Endodermal cell (in vitro differentiated cells): ENCODE data around the gene HLA-DRB5. TPM values are rescaled to one million over a fixed set of nuclear protein-coding genes. Genes with fewer than 3 reads are reported as not detected.
"Not testable (repeated sequence)": the region's sequence is repeated elsewhere in the genome, so short reads cannot be mapped to it uniquely, and the experiment has no call there.

Experiments
- DNase-seq: peaks from one replicate; pipeline ENCODE4 v3.0.0-alpha.2; 2017
- H3K27ac ChIP-seq: 2 replicates; pipeline ENCODE4 v1.5.1; 2013; ENCODE audit warnings: mild to moderate bottlenecking, low read depth, low read length, moderate library complexity
- H3K27me3 ChIP-seq: 2 replicates; pipeline ENCODE4 v1.6.1; 2013; ENCODE audit warnings: mild to moderate bottlenecking, low read length, moderate library complexity; ENCODE audit not compliant: insufficient read depth, control insufficient read depth, poor library complexity, severe bottlenecking
- H3K36me3 ChIP-seq: 2 replicates; pipeline ENCODE4 v1.7.0; 2013; ENCODE audit warnings: mild to moderate bottlenecking, low read length, moderate library complexity; ENCODE audit not compliant: control insufficient read depth, insufficient read depth
- H3K4me1 ChIP-seq: one replicate; pipeline ENCODE4 v1.7.0; 2013; ENCODE audit warnings: low read length; ENCODE audit not compliant: control insufficient read depth, insufficient read depth
- H3K4me3 ChIP-seq: 2 replicates; pipeline ENCODE4 v1.5.1; 2013; ENCODE audit warnings: mild to moderate bottlenecking, low read length, moderate library complexity
- H3K9ac ChIP-seq: 2 replicates; pipeline ENCODE4 v1.6.1; 2013; ENCODE audit warnings: mild to moderate bottlenecking, low read length, moderate library complexity; ENCODE audit not compliant: poor library complexity, severe bottlenecking; ENCODE audit errors: extremely low read depth
- H3K9me3 ChIP-seq: 2 replicates; pipeline ENCODE4 v1.6.1; 2013; ENCODE audit warnings: mild to moderate bottlenecking, low read length, moderate library complexity; ENCODE audit not compliant: control insufficient read depth
- H3K27ac Mint-ChIP-seq: 2 replicates; pipeline ENCODE4 v1.8.0; 2020; ENCODE audit warnings: mixed read lengths
- H3K27me3 Mint-ChIP-seq: 2 replicates; pipeline ENCODE4 v1.8.0; 2021; ENCODE audit warnings: mild to moderate bottlenecking, mixed read lengths; ENCODE audit not compliant: insufficient read depth
- H3K36me3 Mint-ChIP-seq: 2 replicates; pipeline ENCODE4 v1.8.0; 2020; ENCODE audit warnings: low read depth, mixed read lengths
- H3K4me1 Mint-ChIP-seq: 2 replicates; pipeline ENCODE4 v1.8.0; 2020; ENCODE audit warnings: mixed read lengths
- H3K4me3 Mint-ChIP-seq: 2 replicates; pipeline ENCODE4 v1.8.0; 2020; ENCODE audit warnings: mild to moderate bottlenecking, moderate library complexity, mixed read lengths
- H3K9me3 Mint-ChIP-seq: 2 replicates; pipeline ENCODE4 v1.8.0; 2020; ENCODE audit warnings: mild to moderate bottlenecking, mixed read lengths
- WGBS, 2 experiments: methylation state at CpG; one replicate each; pipeline versions ENCODE4 v1.1.5 to v1.1.7; 2013; ENCODE audit warnings: missing lambda C conversion rate in 2 of 2, mixed read lengths in 1 of 2; ENCODE audit not compliant: insufficient coverage in 1 of 2, insufficient read length in 1 of 2; 5-methylcytosine and 5-hydroxymethylcytosine counted together
- long read RNA-seq, 4 experiments: library from polyadenylated mRNA in 2 of 4; library from RNA in 1 of 4; library from capped mRNA in 1 of 4; stranded (forward) in 3 of 4; unstranded in 1 of 4; transcript quantifications; one replicate each; pipeline ENCODE4 v2.0.0, GENCODE V29; 2020 to 2021; ENCODE audit warnings: inconsistent platforms in 1 of 4
- polyA plus RNA-seq, 2 experiments: library from polyadenylated mRNA; stranded (reverse); fragments of 50-300 nt; gene quantifications; one replicate each; pipeline ENCODE4 v1.2.3, GENCODE V29; 2013
- total RNA-seq, 2 donors: library from RNA; stranded (reverse); fragmentation: NEBNext Ultra II Directional in 1 of 2; extraction: Animal tissue kit (Norgen Biotek cat#: 25700) in 1 of 2; gene quantifications; 2 replicates in 1 of 2; 3 replicates in 1 of 2; pipeline ENCODE4 v1.2.1, GENCODE V29; 2021
- TF ChIP-seq, protein P1 (sequence below): fragments of 200-600 bp; sonication (generic); conservative IDR thresholded peaks from 2 replicates; pipeline ENCODE4 v1.5.0; 2021; ENCODE audit warnings: antibody characterized with exemption, mild to moderate bottlenecking

HLA-DRB5 gene
- total RNA-seq = under 1 TPM; 0.71 to 0.92 TPM
- 0.36 TPM for polyA plus RNA-seq (2013, experiment 1 of 2)
- 0.41 TPM for polyA plus RNA-seq (2013, experiment 2 of 2)
- long read RNA-seq, experiment 1 = 0 reads
- long read RNA-seq, experiment 2 = 0 reads
- long read RNA-seq, experiment 3, partial matches to known transcripts = 4 of 5 reads
- long read RNA-seq, experiment 3, other reads (novel, unspliced or antisense) = 0 of 5 reads
- long read RNA-seq, experiment 4 = 0 reads

DNA sequence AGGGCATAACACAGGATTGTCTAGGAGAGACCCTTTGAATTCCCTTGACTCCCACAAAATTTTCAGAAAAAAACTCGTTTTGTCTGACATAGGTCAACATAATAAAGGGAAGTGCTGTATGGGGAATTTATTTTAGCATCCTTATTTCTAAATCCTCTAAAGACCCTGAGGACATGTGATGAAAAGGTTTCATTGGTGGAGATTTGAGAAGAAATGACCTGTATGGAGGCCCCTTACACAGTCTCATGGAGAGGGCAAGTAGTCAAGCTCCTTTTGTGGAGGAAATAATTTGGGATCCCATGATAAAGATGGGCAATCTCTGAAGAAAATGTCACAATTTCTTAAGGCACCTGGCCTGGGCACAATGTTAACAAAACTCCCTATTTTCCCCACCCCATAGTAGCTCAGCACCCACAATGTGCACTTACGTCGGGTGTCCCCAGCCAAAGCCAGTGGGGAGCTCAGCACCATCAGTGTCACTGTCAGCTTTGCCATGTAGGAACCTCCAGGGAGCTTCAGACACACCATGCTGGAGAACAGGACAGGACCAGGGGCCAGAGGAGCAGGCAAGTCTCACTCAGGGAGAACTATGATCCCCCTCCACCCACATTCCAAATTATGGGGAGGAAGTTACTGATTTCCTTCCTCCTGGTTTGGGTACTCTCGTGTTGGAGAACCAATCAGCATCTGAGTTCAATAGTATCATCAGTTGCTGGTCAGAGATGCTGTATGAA is at the start of gene HLA-DRB5:
HLA-DRB5 (minus strand) TSS at position 591 of the 734 bp plus-strand sequence; CDS start at position 528, 63 bp downstream.
- H3K9ac ChIP-seq = no peak within 1 kb of the TSS
- Mint-ChIP-seq H3K4me3 (no peak within 1 kb of the TSS), H3K36me3 (no peaks in the 10 kb centered on the region), H3K27me3 (peaks cover 51% of the 10 kb centered on the region), H3K9me3 (peaks cover 25% of the 10 kb centered on the region), H3K4me1 (peaks cover 3% of the 10 kb centered on the region), H3K27ac (no peak within 1 kb of the TSS)
- H3K4me1 ChIP-seq = no peaks in the 10 kb centered on the region
- H3K27me3 ChIP-seq = peaks cover 2% of the 10 kb centered on the region
- H3K4me3 ChIP-seq = no peak within 1 kb of the TSS
- no peaks in the 10 kb centered on the region for H3K9me3 ChIP-seq
- WGBS, 2 experiments = 71 to 75% methylated on average over 1 to 4 of the region's 4 CpGs
- H3K27ac ChIP-seq = no peak within 1 kb of the TSS
- H3K36me3 ChIP-seq = no peaks in the 10 kb centered on the region
- no peak for DNase-seq
- TF ChIP-seq, protein P1, sequence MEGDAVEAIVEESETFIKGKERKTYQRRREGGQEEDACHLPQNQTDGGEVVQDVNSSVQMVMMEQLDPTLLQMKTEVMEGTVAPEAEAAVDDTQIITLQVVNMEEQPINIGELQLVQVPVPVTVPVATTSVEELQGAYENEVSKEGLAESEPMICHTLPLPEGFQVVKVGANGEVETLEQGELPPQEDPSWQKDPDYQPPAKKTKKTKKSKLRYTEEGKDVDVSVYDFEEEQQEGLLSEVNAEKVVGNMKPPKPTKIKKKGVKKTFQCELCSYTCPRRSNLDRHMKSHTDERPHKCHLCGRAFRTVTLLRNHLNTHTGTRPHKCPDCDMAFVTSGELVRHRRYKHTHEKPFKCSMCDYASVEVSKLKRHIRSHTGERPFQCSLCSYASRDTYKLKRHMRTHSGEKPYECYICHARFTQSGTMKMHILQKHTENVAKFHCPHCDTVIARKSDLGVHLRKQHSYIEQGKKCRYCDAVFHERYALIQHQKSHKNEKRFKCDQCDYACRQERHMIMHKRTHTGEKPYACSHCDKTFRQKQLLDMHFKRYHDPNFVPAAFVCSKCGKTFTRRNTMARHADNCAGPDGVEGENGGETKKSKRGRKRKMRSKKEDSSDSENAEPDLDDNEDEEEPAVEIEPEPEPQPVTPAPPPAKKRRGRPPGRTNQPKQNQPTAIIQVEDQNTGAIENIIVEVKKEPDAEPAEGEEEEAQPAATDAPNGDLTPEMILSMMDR = no peak

DNA sequence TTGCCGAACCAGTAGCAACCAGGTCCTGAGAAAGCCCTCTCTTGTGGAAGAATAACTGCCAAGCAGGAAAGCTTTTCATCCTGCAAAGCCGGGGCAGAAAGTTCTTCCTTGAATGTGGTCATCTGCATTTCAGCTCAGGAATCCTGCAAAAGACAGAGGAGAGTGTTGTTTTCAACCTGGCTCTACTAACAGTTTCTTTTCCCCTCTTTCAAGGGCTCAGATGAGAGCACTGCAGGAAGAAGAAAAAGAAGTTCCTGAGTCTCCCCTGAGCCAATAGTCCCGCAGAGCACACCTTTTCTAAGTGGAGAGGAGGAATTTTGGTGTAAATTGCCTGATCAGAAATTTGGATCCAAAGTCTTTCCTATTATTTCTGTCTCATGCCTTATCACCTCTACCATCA is 48.9 kb upstream of the HLA-DRB5 start:
- no peak for DNase-seq
- peaks cover 5% of the 10 kb centered on the region for H3K27me3 Mint-ChIP-seq
- no peak overlapping the region for H3K9ac ChIP-seq
- H3K27me3 ChIP-seq = no peaks in the 10 kb centered on the region
- H3K9me3 ChIP-seq = no peaks in the 10 kb centered on the region
- H3K9me3 Mint-ChIP-seq = peaks cover 3% of the 10 kb centered on the region
- 65 to 77% methylated on average over 2 to 3 of the region's 3 CpGs for WGBS, 2 experiments
- peaks cover 12% of the 10 kb centered on the region for H3K36me3 Mint-ChIP-seq
- peaks cover 4% of the 10 kb centered on the region for H3K4me1 Mint-ChIP-seq
- no peak overlapping the region for H3K27ac Mint-ChIP-seq
- H3K4me3 Mint-ChIP-seq = no peak overlapping the region
- no peaks in the 10 kb centered on the region for H3K4me1 ChIP-seq
- H3K27ac ChIP-seq = no peak overlapping the region
- TF ChIP-seq, protein P1 = no peak
- H3K36me3 ChIP-seq = no peaks in the 10 kb centered on the region
- H3K4me3 ChIP-seq = no peak overlapping the region

- 80 to 83% methylated on average over 2 to 5 of the region's 5 CpGs for WGBS, 2 experiments
- H3K36me3 Mint-ChIP-seq = peaks cover 12% of the 10 kb centered on the region
- not testable (repeated sequence) for H3K27me3 ChIP-seq, H3K9me3 ChIP-seq, DNase-seq, H3K36me3 ChIP-seq, H3K9ac ChIP-seq, H3K27me3 Mint-ChIP-seq, H3K27ac Mint-ChIP-seq, H3K9me3 Mint-ChIP-seq, H3K4me1 ChIP-seq, H3K27ac ChIP-seq, H3K4me3 ChIP-seq, H3K4me1 Mint-ChIP-seq, H3K4me3 Mint-ChIP-seq
Measured at GRCh38 chr6:32577493-32577892, 47.4 kb upstream of the HLA-DRB5 start.
